HG02642 (cell line): Measurements from ENCODE around the gene KRT85.

ENCODE experiments used
- ATAC-seq: cut with Tn5 transposase; IDR thresholded peaks from one replicate; pipeline ENCODE4 v1.9.1; 2021; ENCODE audit warnings: mild to moderate bottlenecking; ENCODE audit not compliant: unreplicated experiment, poor library complexity

KRT85 gene

DNA sequence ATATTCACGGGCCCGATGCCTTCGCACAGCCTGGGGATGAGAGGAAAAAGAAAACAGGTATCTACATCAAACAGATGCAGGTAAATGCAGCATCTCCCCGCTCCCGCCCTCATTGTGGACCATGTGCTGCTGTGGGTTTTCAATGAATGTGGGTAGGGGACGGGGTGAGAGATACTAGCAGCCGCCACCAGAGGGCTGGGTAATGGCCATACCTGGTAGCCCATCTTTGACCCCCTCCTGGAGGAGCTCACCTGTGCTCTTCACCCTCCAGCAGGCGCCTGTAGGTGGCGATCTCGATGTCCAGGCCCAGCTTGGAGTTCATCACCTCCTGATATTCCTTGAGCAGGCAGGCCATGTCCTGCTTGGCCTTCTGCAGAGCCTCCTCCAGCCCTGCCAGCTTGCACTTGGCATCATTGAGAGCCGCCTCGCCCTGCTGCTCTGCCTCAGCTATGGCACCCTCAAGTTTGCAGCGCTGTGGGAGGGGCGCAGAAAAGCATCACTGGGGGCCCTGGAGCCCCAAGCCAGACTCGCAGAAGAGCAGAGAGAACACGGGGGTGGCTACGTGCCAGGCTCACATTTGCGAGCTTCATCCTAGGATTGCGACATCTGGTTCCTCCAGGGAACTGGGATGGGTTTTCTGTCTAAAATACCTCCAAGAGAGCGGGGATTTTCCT, 28.6 kb upstream of the KRT85 start:
- ATAC-seq, result no peak

DNA sequence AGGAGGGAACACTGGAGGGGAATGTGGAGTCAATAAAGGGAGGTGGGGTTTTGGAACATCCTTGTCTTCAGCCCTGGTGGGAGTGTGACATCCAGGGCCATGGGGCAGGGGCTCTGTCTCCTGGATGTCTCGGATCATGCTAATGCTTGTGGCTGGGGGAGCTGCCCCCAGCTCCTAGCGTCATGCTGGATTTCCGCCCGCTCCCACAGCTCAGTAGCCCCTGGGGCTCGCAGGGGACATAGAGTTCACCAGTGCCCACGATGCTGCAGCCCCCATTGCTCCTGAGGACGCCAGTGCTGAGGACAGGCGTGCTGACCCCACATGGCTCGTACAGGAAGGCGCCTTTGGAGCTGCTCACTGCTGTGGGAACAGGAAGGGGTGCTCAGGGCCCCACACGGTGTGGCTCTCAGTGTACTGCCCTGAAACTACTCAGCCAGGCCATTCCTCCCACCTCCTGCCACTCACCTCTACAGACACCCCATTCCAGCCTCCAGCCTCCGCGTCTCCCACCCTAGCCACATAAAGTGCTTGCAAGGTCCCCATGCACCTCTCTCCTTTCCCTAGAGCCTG, 27.6 kb upstream of the KRT85 start:
- ATAC-seq, result no peak

DNA sequence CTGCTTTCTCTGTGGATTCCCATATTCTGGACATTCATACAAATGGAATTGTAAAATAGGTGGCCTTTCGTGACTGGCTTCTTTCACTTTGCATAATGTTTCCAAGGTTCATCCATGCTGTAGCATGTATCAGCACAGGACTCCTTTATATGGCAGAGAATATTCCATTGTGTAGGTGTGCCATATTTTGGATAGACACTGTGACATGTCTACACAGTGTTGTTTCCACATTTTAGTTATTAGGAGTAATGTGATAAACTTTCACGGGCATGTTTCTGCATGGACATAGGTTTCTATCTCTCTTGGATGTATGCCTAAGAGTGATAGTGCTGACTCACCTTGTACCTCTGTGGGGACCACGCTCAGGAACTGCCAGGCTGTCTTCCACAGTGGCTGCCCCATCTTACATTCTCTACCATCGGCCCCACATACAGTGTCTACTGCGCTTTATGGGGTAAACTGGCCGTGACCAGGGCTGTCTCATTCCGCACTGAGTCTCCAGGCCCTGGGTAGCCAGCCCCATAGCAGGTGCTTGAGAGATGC, 25.3 kb upstream of the KRT85 start:
- no peak for ATAC-seq

- ATAC-seq, result no peak
Observed at GRCh38 chr12:52391618-52392002, 24.3 kb upstream of the KRT85 start.

GRCh38 chr12:52390739-52391617, 23.7 kb upstream of the KRT85 start:
- no peak for ATAC-seq

- ATAC-seq, result no peak
Observed at GRCh38 chr12:52389313-52390207, 22.3 kb upstream of the KRT85 start.

GRCh38 chr12:52387859-52388258, 20.6 kb upstream of the KRT85 start:
- ATAC-seq, result no peak

GRCh38 chr12:52385226-52385702, 18.0 kb upstream of the KRT85 start, which contains the start of gene KRT84:
KRT84 (minus strand) TSS chr12:52385652; CDS start chr12:52385585, 67 bp downstream.
- no peak for ATAC-seq

DNA sequence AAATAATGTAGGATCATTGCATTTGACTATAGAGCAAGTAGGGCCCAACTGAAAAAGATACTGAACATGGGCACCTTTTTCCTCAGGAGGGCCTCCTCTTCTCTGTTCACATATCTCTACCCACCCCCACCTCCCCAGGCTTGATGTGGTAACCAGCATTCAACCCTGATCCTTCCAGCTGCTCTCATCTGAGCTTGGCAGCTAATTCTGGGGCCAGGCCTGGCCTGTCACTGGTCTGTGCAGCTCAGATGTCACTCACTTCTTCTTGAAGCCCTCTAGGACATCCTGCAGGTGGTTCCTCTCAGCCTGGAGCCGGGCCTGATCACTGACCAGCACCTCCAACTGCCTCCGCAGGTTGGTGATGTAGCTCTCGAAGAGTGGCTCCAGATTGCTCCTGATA, 16.1 kb upstream of the KRT85 start:
- no peak for ATAC-seq

DNA sequence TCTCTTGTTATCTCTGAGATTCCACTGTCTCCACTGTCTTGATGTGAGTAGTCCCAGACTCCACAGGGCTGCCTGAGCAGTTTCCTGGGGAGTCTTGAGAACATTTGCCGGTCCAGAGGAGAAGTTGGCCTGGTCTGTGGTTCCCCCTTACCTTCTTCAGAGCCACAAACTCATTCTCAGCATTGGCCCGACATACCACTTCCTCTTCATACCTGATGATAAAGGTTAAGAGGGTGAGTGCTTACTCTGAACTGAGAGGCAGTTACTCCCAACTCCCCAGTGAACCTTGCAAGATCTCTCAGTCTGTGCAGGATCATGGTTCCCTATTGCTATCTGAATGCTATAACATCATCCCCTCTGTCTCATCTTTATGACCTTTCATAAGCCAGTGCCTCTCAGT, 15.6 kb upstream of the KRT85 start:
- ATAC-seq, result no peak

DNA sequence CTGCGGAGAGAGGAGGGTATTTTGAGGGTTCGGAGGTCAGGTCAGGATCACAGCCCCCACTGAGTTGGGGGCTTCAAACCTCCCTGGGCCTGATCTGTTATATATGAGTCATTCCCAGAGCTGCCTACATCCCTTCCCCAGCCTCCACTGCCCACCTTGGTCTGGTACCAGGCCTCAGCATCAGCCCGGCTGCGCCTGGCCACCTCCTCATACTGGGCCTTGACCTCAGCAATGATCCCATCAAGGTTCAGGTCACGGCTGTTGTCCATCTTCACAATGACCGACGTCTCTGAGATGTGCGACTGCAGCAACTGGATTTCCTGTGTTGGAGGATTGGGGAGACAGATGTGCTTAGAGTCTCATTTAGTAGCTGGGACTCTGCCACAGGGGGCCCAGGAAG, 13.9 kb upstream of the KRT85 start:
- ATAC-seq, result no peak

DNA sequence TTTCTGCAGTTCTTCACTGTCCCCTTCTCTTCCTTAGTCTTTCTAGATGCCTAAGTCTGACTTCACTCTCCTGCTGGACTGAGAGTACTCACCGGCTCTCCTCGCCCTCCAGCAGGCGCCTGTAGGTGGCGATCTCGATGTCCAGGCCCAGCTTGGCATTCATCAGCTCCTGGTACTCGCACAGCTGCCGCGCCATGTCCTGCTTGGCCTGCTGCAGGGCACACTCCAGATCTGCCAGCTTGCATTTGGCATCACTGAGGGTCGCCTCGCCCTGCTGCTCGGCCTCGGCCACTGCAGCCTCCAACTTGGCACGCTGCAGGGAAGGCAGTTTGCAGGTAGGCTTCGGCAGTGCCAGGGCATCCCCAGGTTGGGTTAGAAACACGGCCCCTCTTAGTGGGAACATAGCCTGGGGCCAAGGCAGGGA, 13.0 kb upstream of the KRT85 start:
- ATAC-seq, result no peak

GRCh38 chr12:52379536-52379935, 12.3 kb upstream of the KRT85 start:
- no peak for ATAC-seq

DNA sequence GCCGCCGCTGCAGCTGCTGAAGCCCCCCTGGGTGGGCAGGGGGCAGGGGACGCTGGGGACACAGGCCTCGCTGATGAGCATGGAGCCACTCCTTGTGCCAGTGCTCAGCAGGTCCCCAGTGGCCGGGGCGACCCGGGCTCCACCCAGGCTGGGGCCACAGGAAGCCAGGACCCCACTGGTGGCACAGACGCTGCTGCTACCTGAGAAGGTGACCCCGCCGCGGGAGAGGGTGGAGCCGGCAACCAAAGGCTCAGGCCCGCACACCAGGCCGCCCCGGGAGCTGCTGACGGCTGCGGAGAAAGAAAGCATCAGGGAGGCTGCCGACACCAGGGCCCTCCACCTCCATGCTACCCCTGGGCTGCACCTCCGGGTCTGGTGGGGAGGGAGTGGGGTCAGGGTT, 10.8 kb upstream of the KRT85 start:
- no peak for ATAC-seq

- no peak for ATAC-seq
Observed at GRCh38 chr12:52377266-52377665, 10.0 kb upstream of the KRT85 start.

DNA sequence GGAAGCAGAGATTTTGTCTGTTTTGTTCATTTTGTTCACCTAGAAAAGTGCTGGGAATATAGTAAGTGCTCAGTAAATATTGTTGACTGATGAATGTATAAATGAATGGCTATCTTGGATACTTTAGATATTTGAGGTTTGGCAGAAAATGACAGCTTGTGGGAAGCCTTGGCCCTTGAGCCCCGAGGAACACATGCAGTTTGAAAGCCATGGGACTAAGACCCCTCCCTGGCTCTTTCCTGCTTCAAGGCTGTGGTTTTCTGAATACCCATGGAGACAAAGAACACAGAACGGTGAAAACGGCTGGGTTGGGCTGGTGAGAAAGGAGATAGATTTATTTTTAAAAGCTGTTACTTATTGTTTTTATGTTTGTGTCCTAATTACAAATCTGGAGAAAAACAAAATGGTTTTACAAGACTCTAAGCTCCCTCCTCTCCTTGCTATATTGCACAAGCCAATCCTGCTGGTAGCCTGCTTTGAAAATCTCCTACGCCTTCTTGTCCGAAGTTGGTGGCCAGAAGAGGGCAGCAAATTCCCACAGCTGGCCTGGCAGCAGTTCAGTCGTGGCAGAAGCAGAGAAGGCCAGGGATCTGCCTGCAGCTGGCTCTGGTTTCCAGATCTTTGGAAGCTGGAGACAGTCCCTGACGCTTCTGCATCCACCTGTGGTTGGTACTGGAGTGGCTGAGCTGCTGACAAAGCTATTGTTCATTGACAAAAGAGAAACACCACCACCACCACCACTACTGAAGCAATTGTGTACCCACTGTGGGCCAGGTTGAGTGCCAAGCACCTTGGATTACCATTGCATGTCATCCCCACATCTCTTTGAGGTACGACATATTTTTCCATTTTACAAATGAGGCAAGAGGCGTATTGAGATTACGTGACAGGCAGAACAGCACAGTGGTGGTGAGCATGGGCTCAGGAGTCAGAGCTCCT, 5.2 kb upstream of the KRT85 start:
- no peak for ATAC-seq

DNA sequence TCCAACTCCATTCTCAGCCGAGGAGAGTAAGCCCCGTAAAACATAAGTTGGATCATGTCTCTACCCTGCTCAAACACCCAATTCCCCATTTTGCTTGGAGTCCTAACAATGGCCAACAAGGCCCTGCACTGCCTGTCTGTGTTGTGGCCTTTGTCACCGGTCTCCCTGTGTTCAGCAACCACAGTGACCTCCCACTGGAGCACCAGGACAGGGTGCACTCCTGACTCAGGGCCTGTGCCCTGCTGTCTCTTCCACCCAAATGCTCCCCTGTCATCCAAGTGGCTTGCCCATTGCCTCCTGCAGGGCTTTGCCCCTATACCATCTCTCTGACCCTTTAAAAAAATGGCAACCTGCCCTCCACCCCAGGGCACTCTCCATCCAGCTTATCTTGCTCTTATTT, 4.4 kb upstream of the KRT85 start:
- ATAC-seq, result no peak

- no peak for ATAC-seq
Observed at GRCh38 chr12:52370926-52371608, 3.8 kb upstream of the KRT85 start.
